ENCODE results near the gene MAPK12. TPM values are rescaled to one million over a fixed set of nuclear protein-coding genes. Genes with fewer than 3 reads are reported as not detected.

Gene MAPK12
- total and polyA plus RNA-seq, 2 of the 4 experiments (the other 2 are of a cell fraction): 41.0 to 56.3 TPM

GRCh38 chr22:50289151-50289941, 27.9 kb upstream of the MAPK12 start:
- TF ChIP-seq SMC3 (IDR thresholded peaks at IDR 0.05; ENCODE audit: low read depth, low read length) (no peak), POLR2A (IDR thresholded peaks at IDR 0.05; ENCODE audit: low read depth, low read length) (no peak), RCOR1 (IDR thresholded peaks at IDR 0.05; ENCODE audit: insufficient replicate concordance, low read length) (no peak), CTCF (conservative IDR thresholded peaks at IDR 0.05; ENCODE audit: low read depth, low read length) (no peak), CHD1 (IDR thresholded peaks at IDR 0.05; ENCODE audit: low read depth, low read length) (no peak), MAFK (IDR thresholded peaks at IDR 0.05; ENCODE audit: low read depth, low read length) (no peak), RAD21 (IDR thresholded peaks at IDR 0.05; ENCODE audit: low read length) (no peak), ELK1 (IDR thresholded peaks at IDR 0.05; ENCODE audit: borderline replicate concordance, low read depth, low read length) (no peak), RFX5 (IDR thresholded peaks at IDR 0.05; ENCODE audit: low read depth, low read length) (no peak), MXI1 (IDR thresholded peaks at IDR 0.05; ENCODE audit: borderline replicate concordance, low read depth, low read length) (no peak), USF2 (IDR thresholded peaks at IDR 0.05; ENCODE audit: low read depth, low read length) (no peak), CEBPB (IDR thresholded peaks at IDR 0.05; ENCODE audit: low read depth, low read length) (no peak), MAZ (IDR thresholded peaks at IDR 0.05; ENCODE audit: borderline replicate concordance, low read depth, low read length) (no peak), BHLHE40 (IDR thresholded peaks at IDR 0.05; ENCODE audit: low read depth, low read length) (no peak)
- Histone ChIP-seq H3K9me3 (ENCODE audit: control insufficient read depth, insufficient read depth, low read length) (no peaks in the 10 kb centered on the region), H3K36me3 (ENCODE audit: control insufficient read depth, insufficient read depth, low read length) (peaks cover 61% of the 10 kb centered on the region), H3K9me1 (ENCODE audit: insufficient read depth, low read length) (peaks cover 1% of the 10 kb centered on the region), H3K56ac (ENCODE audit: extremely low read depth, insufficient read depth, low read length) (no peak overlapping the region), H2BK5ac (ENCODE audit: low read depth, low read length, poor library complexity, severe bottlenecking) (no peak overlapping the region), H2BK120ac (ENCODE audit: low read depth, low read length) (no peak overlapping the region), H2AFZ (replicated peaks; ENCODE audit: low read length, poor library complexity) (peak overlapping the region; percentile 43), H3K9ac (ENCODE audit: low read depth, low read length) (no peak overlapping the region), H3K27ac (ENCODE audit: insufficient read depth, low read length) (no peak overlapping the region), H2BK15ac (ENCODE audit: low read depth, low read length) (no peak overlapping the region), H3K4me1 (ENCODE audit: control insufficient read depth, insufficient read depth, low read length) (peaks cover 20% of the 10 kb centered on the region), H3K4me3 (ENCODE audit: insufficient read depth, low read depth, low read length) (no peak overlapping the region), H4K91ac (ENCODE audit: insufficient read depth, low read depth, low read length) (no peak overlapping the region), H3K23ac (ENCODE audit: low read depth, low read length) (no peak overlapping the region), H3K79me1 (ENCODE audit: low read depth in 1 of 2, low read length in 2 of 2) (peaks cover 14 to 57% of the 10 kb centered on the region in 2 experiments; a peak in 3 of 4 replicates), H3K27me3 (ENCODE audit: control insufficient read depth, insufficient read depth, low read length) (no peaks in the 10 kb centered on the region), H4K20me1 (ENCODE audit: insufficient read depth, low read length) (peaks cover 87% of the 10 kb centered on the region), H2AK5ac (ENCODE audit: low read depth, low read length) (no peak overlapping the region), H4K8ac (ENCODE audit: low read depth in 2 of 2, low read length in 2 of 2) (no peak overlapping the region), H2BK20ac (ENCODE audit: low read depth, low read length) (no peak overlapping the region), H3K4ac (ENCODE audit: low read depth, low read length) (no peak overlapping the region), H3K18ac (ENCODE audit: low read depth, low read length) (no peak overlapping the region), H3K14ac (replicated peaks; ENCODE audit: low read depth, low read length) (no peak overlapping the region), H2AK9ac (replicated peaks; ENCODE audit: low read depth, low read length, poor library complexity) (peak overlapping the region; percentile 76), H4K5ac (ENCODE audit: low read depth, low read length) (no peak overlapping the region), H3K4me2 (ENCODE audit: low read depth, low read length) (no peak overlapping the region)
- intact Hi-C loops (cut with micrococcal nuclease): no loop called here
- BruUV-seq (replicated peaks): no TSS peak
- WGBS, 2 experiments (ENCODE audit: extremely low coverage in 2 of 2, insufficient read length in 1 of 2): 97% methylated on average over 41 of the region's 57 CpGs; no CpG with 5 or more reads in 1 of the 2 experiments
- POLR2A ChIA-PET (ENCODE audit: unreplicated experiment): no interaction called here
- in situ Hi-C loops (cut with MboI; ENCODE audit: low sequenced_read_pairs): no loop called here
- dilution Hi-C loops (cut with HindIII; ENCODE audit: low sequenced_read_pairs, unreplicated experiment): no loop called here
- DNase-seq (no peak), ATAC-seq (ENCODE audit: low read depth) (no peak)
- CTCF ChIA-PET: no interaction called here
